ENCODE data around the gene ZNF768.

The ZNF768 gene

DNA sequence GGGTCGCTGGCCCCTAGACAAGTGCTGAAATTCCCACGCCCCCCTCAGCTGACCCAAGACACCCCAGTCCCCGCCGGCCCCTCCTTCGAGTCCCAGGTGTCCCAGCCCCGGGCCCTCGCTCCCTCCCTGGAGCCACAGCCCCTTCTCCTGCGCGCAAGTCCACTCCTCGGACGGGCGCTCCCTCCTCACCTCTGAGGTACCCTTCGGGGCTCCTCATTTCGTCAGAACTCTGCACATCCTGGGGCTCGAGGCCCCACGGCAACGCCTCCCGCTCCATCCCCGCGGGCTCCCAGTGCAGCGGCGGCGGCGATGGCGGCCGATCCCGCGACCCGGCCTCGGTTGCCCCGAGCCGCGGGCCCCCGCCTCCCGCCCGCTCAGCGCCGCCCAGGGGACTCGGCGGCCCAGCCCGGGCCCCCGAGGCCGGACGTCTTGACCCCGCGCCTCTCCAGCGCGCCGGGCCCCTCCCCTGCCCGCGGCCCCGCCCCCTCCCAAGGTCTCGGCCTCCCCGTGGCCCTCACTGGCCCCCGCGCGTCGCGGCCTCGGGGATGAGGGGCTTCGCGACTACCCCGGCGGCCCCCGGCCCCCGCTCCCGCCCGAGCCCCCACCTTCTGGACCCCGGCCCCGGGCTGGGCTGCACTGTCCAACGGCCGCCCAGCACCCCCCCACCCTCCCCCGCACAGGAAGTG, at the start of gene ZNF768:
ZNF768 (minus strand) TSS at position 430 of the 686 bp plus-strand sequence; CDS start at position 277, 153 bp downstream.
- no peak for DNase-seq (ENCODE audit: low read depth)
- TF ChIP-seq CTCF (IDR thresholded peaks at IDR 0.05; ENCODE audit: control insufficient read depth, insufficient read depth, low read depth, low read length, missing control alignments) = no peak
- H3K4me3 ChIP-seq (ENCODE audit: control insufficient read depth, low read depth, low read length) = peak within 1 kb of the TSS; percentile 80

- no peak overlapping the region for H3K4me3 ChIP-seq (ENCODE audit: control insufficient read depth, low read depth, low read length)
- TF ChIP-seq CTCF (IDR thresholded peaks at IDR 0.05; ENCODE audit: control insufficient read depth, insufficient read depth, low read depth, low read length, missing control alignments) = no peak
- DNase-seq (ENCODE audit: low read depth) = no peak
These were observed 48.3 kb upstream of the ZNF768 start for GRCh38 chr16:30574678-30575077.

- DNase-seq (ENCODE audit: low read depth) = peak; percentile 93
- H3K4me3 ChIP-seq (ENCODE audit: control insufficient read depth, low read depth, low read length) = peak within 1 kb of the TSS; percentile 67
- TF ChIP-seq CTCF (IDR thresholded peaks at IDR 0.05; ENCODE audit: control insufficient read depth, insufficient read depth, low read depth, low read length, missing control alignments) = no peak
These were observed 45.3 kb upstream of the ZNF768 start, which contains the start of gene ZNF688 for GRCh38 chr16:30571445-30572322. Gene ZNF688 (minus strand): TSS chr16:30571714. CDS start chr16:30571629, 85 bp downstream.

GRCh38 chr16:30570636-30571444, 44.5 kb upstream of the ZNF768 start:
- no peak for TF ChIP-seq CTCF (IDR thresholded peaks at IDR 0.05; ENCODE audit: control insufficient read depth, insufficient read depth, low read depth, low read length, missing control alignments)
- H3K4me3 ChIP-seq (ENCODE audit: control insufficient read depth, low read depth, low read length) = peak overlapping the region; percentile 67
- DNase-seq (ENCODE audit: low read depth) = no peak

DNA sequence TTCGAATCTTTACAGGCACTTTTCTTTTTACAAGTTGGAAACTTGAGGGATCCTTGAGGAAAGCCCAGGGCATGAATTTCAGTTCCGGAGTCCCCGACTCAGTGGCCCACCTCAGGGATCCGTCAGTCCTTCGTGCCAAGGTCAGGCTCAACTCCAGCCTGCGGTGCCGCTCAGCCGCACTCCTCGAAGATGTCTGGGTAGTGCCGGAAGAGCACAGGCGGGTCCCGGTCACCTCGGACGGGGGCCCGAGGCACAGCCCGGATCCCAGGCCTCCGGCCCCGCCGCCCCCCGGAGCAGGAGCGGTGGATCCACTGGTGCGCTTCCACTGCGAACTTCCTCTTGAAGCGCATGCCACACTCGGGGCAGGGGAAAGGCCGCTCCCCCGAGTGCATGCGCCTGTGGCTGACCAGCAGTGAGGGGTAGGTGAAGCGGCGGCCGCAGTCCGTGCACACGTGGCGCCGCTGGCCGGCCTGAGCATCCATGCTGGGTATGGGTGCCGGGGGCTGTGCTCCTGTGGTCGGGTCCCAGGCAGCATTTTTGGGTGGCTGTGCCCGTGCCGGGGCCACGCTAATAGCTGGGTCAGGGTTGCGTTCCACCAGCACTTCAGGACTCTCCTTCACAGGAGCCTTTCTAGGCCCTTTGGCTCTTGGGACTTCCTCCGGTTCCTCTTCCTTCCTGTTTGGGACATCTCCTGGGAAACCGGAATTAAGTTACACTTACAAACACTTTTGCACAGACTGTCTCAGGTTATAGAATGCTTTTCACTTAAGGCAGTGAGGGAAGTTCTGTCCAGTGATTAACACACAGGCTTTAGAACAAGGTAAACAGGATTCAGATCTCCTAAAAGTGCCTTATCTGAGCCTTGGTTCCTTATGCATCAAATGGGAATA, 43.6 kb upstream of the ZNF768 start:
- no peak overlapping the region for H3K4me3 ChIP-seq (ENCODE audit: control insufficient read depth, low read depth, low read length)
- no peak for TF ChIP-seq CTCF (IDR thresholded peaks at IDR 0.05; ENCODE audit: control insufficient read depth, insufficient read depth, low read depth, low read length, missing control alignments)

More for the DNA sequence above, 43.6 kb upstream of the ZNF768 start:
- DNase-seq (ENCODE audit: low read depth) = no peak

Data from AG09309 (cell line).